ENCODE measurements around the gene GUCD1.
A peak's percentile ranks its signal among the peaks of the same experiment; 100 is the strongest.

Gene GUCD1

GRCh38 chr22:24526191-24526590, 28.7 kb downstream of the GUCD1 start:
- TF ChIP-seq CTCF (conservative IDR thresholded peaks at IDR 0.05; ENCODE audit: low read length), result no peak
- no peak overlapping the region for H3K4me3 ChIP-seq (ENCODE audit: low read length)
- no peak for DNase-seq (ENCODE audit: low read depth)

GRCh38 chr22:24525416-24526037, 29.4 kb downstream of the GUCD1 start:
- peak; percentile 97 for TF ChIP-seq CTCF (conservative IDR thresholded peaks at IDR 0.05; ENCODE audit: low read length)
- no peak overlapping the region for H3K4me3 ChIP-seq (ENCODE audit: low read length)
- DNase-seq (ENCODE audit: low read depth), result peak; percentile 66

GRCh38 chr22:24523873-24524272, 31.1 kb downstream of the GUCD1 start:
- no peak for TF ChIP-seq CTCF (conservative IDR thresholded peaks at IDR 0.05; ENCODE audit: low read length)
- DNase-seq (ENCODE audit: low read depth), result peak; percentile 67
- no peak overlapping the region for H3K4me3 ChIP-seq (ENCODE audit: low read length)

- peak; percentile 41 for DNase-seq (ENCODE audit: low read depth)
- H3K4me3 ChIP-seq (ENCODE audit: low read length), result no peak overlapping the region
- TF ChIP-seq CTCF (conservative IDR thresholded peaks at IDR 0.05; ENCODE audit: low read length), result peak; percentile 48
Observed at GRCh38 chr22:24521791-24522245, 33.1 kb downstream of the GUCD1 start.

- H3K4me3 ChIP-seq (ENCODE audit: low read length), result no peak overlapping the region
- TF ChIP-seq CTCF (conservative IDR thresholded peaks at IDR 0.05; ENCODE audit: low read length), result no peak
- no peak for DNase-seq (ENCODE audit: low read depth)
Observed at GRCh38 chr22:24519496-24519895, 35.4 kb downstream of the GUCD1 start.

GRCh38 chr22:24518771-24519485, 36.0 kb downstream of the GUCD1 start:
- TF ChIP-seq CTCF (conservative IDR thresholded peaks at IDR 0.05; ENCODE audit: low read length), result no peak
- H3K4me3 ChIP-seq (ENCODE audit: low read length), result no peak overlapping the region
- DNase-seq (ENCODE audit: low read depth), result no peak

- TF ChIP-seq CTCF (conservative IDR thresholded peaks at IDR 0.05; ENCODE audit: low read length), result no peak
- DNase-seq (ENCODE audit: low read depth), result no peak
- H3K4me3 ChIP-seq (ENCODE audit: low read length), result no peak overlapping the region
Observed at GRCh38 chr22:24518228-24518627, 36.7 kb downstream of the GUCD1 start.
